ENCODE measurements around the gene MORF4L2.

Gene MORF4L2

DNA sequence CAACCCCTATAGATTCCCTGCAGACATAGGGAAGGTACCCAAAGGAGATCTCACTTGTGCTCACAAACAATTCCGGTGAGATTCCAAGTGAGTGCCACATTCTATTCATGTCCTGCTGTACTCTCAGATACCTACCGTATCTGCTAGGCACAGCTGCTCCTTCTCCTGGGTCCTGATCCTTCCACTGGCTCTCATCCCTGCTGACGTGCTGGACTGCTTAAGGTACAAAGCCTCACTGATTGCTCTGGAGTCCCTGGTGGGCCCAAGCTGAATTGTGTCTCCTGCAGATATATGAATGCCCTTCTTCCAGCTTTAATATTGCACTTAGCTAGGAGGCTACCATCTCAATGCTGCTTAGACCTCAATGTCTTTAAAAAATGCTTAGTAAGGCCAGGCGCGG, 55.4 kb downstream of the MORF4L2 start:
- no peak for DNase-seq

DNA sequence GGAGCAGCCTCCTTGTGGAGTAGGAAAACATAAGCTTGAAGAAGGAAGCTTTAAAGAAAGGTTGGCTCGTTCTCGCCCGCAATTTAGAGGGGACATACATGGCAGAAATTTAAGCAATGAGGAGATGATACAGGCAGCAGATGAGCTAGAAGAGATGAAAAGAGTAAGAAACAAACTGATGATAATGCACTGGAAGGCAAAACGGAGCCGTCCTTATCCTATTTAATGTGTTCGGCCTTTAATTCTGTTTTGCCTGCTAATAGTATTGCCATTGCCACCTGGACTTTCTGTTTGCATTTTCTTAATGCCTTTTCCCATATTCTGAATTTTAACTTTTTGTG, 56.4 kb downstream of the MORF4L2 start:
- no peak for DNase-seq

- peak; percentile 4 for DNase-seq
Measured at GRCh38 chrX:103629318-103630170, 57.0 kb downstream of the MORF4L2 start.

DNA sequence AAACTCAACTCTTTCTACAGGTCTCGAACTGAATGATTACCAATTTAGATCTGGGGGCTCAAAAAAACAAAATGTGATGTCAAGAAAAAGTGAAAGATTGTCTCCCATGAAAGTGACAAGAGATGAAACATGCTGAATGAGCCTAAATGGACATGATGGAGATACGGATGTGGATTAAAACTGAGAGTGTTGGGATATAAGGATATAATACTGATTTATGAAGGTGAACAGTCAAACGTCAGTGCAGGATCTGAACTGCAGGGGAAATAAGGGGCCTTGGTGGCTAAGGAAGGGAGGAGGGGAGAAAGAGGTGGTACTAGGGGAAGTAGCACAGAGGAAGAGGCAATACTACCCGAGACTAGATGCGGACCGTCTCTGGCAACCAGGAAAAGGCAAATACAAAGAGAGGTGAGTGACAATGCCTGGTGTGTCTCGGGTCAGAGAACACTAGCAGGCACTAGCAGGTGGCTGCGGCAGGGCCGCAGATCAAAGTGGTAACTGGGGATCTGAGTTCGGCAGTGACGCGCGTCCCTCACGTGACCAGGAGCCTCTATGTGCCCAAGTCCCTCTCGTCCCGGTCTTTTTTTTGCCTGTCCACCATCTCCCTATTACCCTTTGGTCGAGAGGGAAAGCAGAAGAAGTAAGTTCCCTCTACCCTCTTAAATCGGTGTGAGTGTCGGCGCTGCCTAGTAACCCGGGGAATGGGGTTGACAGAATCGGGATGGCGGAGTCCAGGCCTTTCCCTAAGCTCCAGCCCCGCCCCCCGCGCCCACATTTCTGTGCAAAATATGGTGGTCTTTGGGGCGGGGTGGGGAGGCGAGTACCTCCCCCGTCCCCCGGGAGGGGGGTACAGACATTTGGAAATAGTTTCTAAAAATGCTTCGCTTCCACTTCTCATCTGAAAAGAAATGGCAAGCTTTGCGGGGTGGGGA, 57.8 kb downstream of the MORF4L2 start, which contains the start of gene TCEAL1:
Gene TCEAL1, plus strand, starts transcription at position 590 of the 932 bp plus-strand sequence. CDS start 942 bp downstream, outside the sequence.
- DNase-seq = no peak

DNA sequence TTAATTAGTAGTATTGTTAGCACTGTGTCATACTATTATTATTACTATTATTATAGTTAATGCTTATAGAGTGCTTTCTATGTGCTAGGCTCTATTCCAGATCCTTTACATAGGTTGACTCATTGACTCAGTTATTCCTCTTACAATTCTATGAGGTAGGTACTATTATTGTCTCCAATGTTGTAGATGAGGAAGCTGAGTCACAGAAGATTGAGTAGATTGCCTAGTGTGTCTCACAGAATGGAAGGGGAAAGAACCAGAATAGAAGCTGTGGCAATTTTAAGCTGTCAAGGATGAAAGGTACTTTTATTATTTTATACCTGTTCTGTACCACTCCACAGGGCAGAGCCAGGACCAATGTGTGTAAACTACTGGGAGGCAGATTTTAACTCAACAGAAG, 59.6 kb downstream of the MORF4L2 start:
- DNase-seq = no peak
